GM23338 (cell line): ENCODE measurements around the gene CRP. TPM values are rescaled to one million over a fixed set of nuclear protein-coding genes. Genes with fewer than 3 reads are reported as not detected.

Source experiments
- ATAC-seq: fragments of 200-7000 bp; cut with Tn5 transposase; 3 replicates; pipeline ENCODE4 v1.9.1; 2020
- DNase-seq: peaks from one replicate; pipeline ENCODE4 v3.0.0-alpha.2; 2015; ENCODE audit warnings: low spot score
- H2AFZ ChIP-seq: fragments of 200-600 bp; sonication (generic); 2 replicates; pipeline ENCODE4 v1.8.0; 2016; ENCODE audit warnings: antibody characterized with exemption, mild to moderate bottlenecking, moderate library complexity
- H3F3A ChIP-seq: fragments of 200-600 bp; sonication (generic); replicated peaks from 2 replicates; pipeline ENCODE4 v1.8.0; 2017; ENCODE audit warnings: antibody characterized with exemption, mixed run types, low read depth
- H3K27ac ChIP-seq: fragments of 200-600 bp; sonication (generic); 2 replicates; pipeline ENCODE4 v1.6.1; 2016; ENCODE audit warnings: low read depth
- H3K27me3 ChIP-seq: fragments of 200-600 bp; sonication (generic); 2 replicates; pipeline ENCODE4 v1.8.0; 2016; ENCODE audit warnings: mild to moderate bottlenecking, mixed run types, moderate library complexity; ENCODE audit not compliant: insufficient read depth
- H3K36me3 ChIP-seq: fragments of 200-600 bp; sonication (generic); 2 replicates; pipeline ENCODE4 v1.8.0; 2016; ENCODE audit warnings: mild to moderate bottlenecking; ENCODE audit not compliant: insufficient read depth
- H3K4me1 ChIP-seq: fragments of 200-600 bp; sonication (generic); 2 replicates; pipeline ENCODE4 v1.8.0; 2016; ENCODE audit warnings: mild to moderate bottlenecking, moderate library complexity; ENCODE audit not compliant: insufficient read depth
- H3K4me2 ChIP-seq: fragments of 200-600 bp; sonication (generic); 2 replicates; pipeline ENCODE4 v1.7.1; 2017; ENCODE audit warnings: mixed run types
- H3K4me3 ChIP-seq: fragments of 200-600 bp; sonication (generic); 2 replicates; pipeline ENCODE4 v1.6.1; 2016; ENCODE audit warnings: mixed run types
- H3K79me2 ChIP-seq: fragments of 200-600 bp; sonication (generic); replicated peaks from 2 replicates; pipeline ENCODE4 v1.8.0; 2017; ENCODE audit warnings: mild to moderate bottlenecking; ENCODE audit not compliant: insufficient read depth
- H3K9me2 ChIP-seq: fragments of 200-600 bp; sonication (generic); 2 replicates; pipeline ENCODE4 v1.8.0; 2017; ENCODE audit not compliant: insufficient read depth
- H4K20me1 ChIP-seq: fragments of 200-600 bp; sonication (generic); replicated peaks from 2 replicates; pipeline ENCODE4 v1.8.0; 2017; ENCODE audit warnings: mild to moderate bottlenecking; ENCODE audit not compliant: insufficient read depth
- H3K27ac Mint-ChIP-seq: 2 replicates; pipeline ENCODE4 v1.8.0; 2020; ENCODE audit warnings: inconsistent platforms, mild to moderate bottlenecking, moderate library complexity, mixed read lengths
- H3K27me3 Mint-ChIP-seq: 3 replicates; pipeline ENCODE4 v1.8.0; 2022; ENCODE audit warnings: low read depth, mild to moderate bottlenecking, moderate library complexity, mixed read lengths, inconsistent platforms; ENCODE audit not compliant: insufficient read depth, poor library complexity
- H3K36me3 Mint-ChIP-seq: 3 replicates; pipeline ENCODE4 v1.8.0; 2021; ENCODE audit warnings: low read depth, mild to moderate bottlenecking, inconsistent platforms, moderate library complexity, mixed read lengths
- H3K4me1 Mint-ChIP-seq: 3 replicates; pipeline ENCODE4 v1.8.0; 2020; ENCODE audit warnings: mild to moderate bottlenecking, inconsistent platforms, mixed read lengths
- H3K4me3 Mint-ChIP-seq: 3 replicates; pipeline ENCODE4 v1.8.0; 2021; ENCODE audit warnings: moderate library complexity, mild to moderate bottlenecking, inconsistent platforms, mixed read lengths
- H3K9me3 Mint-ChIP-seq: 3 replicates; pipeline ENCODE4 v1.8.0; 2020; ENCODE audit warnings: moderate library complexity, mild to moderate bottlenecking, inconsistent platforms, mixed read lengths
- CREB1 ChIP-seq: fragments of 250-450 bp; sonication (Bioruptor Pico); IDR thresholded peaks from 2 replicates; pipeline ENCODE4 v1.5.0; 2020; ENCODE audit warnings: low read depth, mild to moderate bottlenecking, moderate library complexity
- CTCF ChIP-seq, 2 experiments: fragments of 200-600 bp in 1 of 2; sonication (generic) in 1 of 2; conservative IDR thresholded peaks; 2 replicates each; pipeline versions ENCODE4 v1.5.1 to v1.6.1; 2016 to 2017; ENCODE audit warnings: antibody characterized with exemption in 2 of 2, low read depth in 2 of 2, mild to moderate bottlenecking in 2 of 2, moderate library complexity in 1 of 2
- ETS1 ChIP-seq: IDR thresholded peaks from 2 replicates; pipeline ENCODE4 v1.6.1; 2016; ENCODE audit warnings: antibody characterized with exemption
- EZH2 ChIP-seq: fragments of 200-600 bp; sonication (generic); IDR thresholded peaks from one replicate; pipeline ENCODE4 v1.8.0; 2017; ENCODE audit warnings: antibody characterized with exemption, mild to moderate bottlenecking, low read depth; ENCODE audit not compliant: unreplicated experiment
- EZH2phosphoT487 ChIP-seq: fragments of 200-600 bp; sonication (generic); IDR thresholded peaks from one replicate; pipeline ENCODE4 v1.8.1; 2018; ENCODE audit warnings: antibody characterized with exemption; ENCODE audit not compliant: unreplicated experiment
- JUNB ChIP-seq: IDR thresholded peaks from one replicate; pipeline ENCODE4 v1.6.1; 2016; ENCODE audit warnings: antibody characterized with exemption; ENCODE audit not compliant: unreplicated experiment
- NANOG ChIP-seq: IDR thresholded peaks from 2 replicates; pipeline ENCODE4 v1.6.1; 2016; ENCODE audit warnings: antibody characterized with exemption, borderline replicate concordance
- POLR2AphosphoS5 ChIP-seq: IDR thresholded peaks from 2 replicates; pipeline ENCODE4 v1.6.1; 2016; ENCODE audit warnings: antibody characterized with exemption, low read depth
- REST ChIP-seq: IDR thresholded peaks from one replicate; pipeline ENCODE4 v1.6.1; 2018; ENCODE audit warnings: antibody characterized with exemption; ENCODE audit not compliant: unreplicated experiment
- STAT1 ChIP-seq: IDR thresholded peaks from one replicate; pipeline ENCODE4 v1.6.1; 2016; ENCODE audit warnings: antibody characterized with exemption; ENCODE audit not compliant: unreplicated experiment
- ZNF114 ChIP-seq: fragments of 250-450 bp; sonication (Bioruptor Pico); IDR thresholded peaks from 2 replicates; pipeline ENCODE4 v1.5.0; 2020; ENCODE audit warnings: mild to moderate bottlenecking, moderate library complexity
- ZNF331 ChIP-seq: fragments of 250-450 bp; sonication (Bioruptor Pico); IDR thresholded peaks from 2 replicates; pipeline ENCODE4 v1.5.0; 2020; ENCODE audit warnings: low read depth, mild to moderate bottlenecking, moderate library complexity
- ZNF462 ChIP-seq: fragments of 250-450 bp; sonication (Bioruptor Pico); IDR thresholded peaks from 2 replicates; pipeline ENCODE4 v1.5.0; 2020; ENCODE audit warnings: mild to moderate bottlenecking, moderate library complexity
- polyA plus RNA-seq: library from polyadenylated mRNA; unstranded; fragments of >200 nt; fragmentation: Nextera tagmentation; extraction: Ambion mirVana; gene quantifications from 2 replicates; pipeline ENCODE4 v1.2.1, GENCODE V29; 2016
- total RNA-seq: library from RNA; depleted of rRNA; stranded (reverse); fragments of >200 nt; shearing (Covaris generic); gene quantifications from 2 replicates; pipeline ENCODE4 v1.2.3, GENCODE V29; 2014

Gene CRP
- total and polyA plus RNA-seq, 2 experiments from 2014 or later, result not detected

GRCh38 chr1:159743651-159744410, 29.4 kb upstream of the CRP start:
- Histone ChIP-seq H3K27me3 (no peaks in the 10 kb centered on the region), H3K4me3 (no peak overlapping the region), H3K4me1 (no peaks in the 10 kb centered on the region), H3K9me2 (no peaks in the 10 kb centered on the region), H2AFZ (no peak overlapping the region), H3K79me2 (no peaks in the 10 kb centered on the region), H3K4me2 (no peak overlapping the region), H3K27ac (no peak overlapping the region), H3F3A (no peaks in the 10 kb centered on the region), H3K36me3 (no peaks in the 10 kb centered on the region), H4K20me1 (no peaks in the 10 kb centered on the region)
- H3K4me3 Mint-ChIP-seq, result no peak overlapping the region
- no peaks in the 10 kb centered on the region for H3K27me3 Mint-ChIP-seq
- DNase-seq (no peak), ATAC-seq (no peak)
- no peaks in the 10 kb centered on the region; the same call in 2 of the 3 replicates for H3K36me3 Mint-ChIP-seq
- TF ChIP-seq POLR2AphosphoS5 (no peak), EZH2phosphoT487 (no peak), NANOG (no peak), STAT1 (no peak), ETS1 (no peak), ZNF114 (CRISPR knock-in tag) (no peak), CTCF (conservative IDR thresholded peaks at IDR 0.05; ENCODE audit: low read depth in 2 of 2) (no peak), ZNF331 (CRISPR knock-in tag) (no peak), ZNF462 (CRISPR knock-in tag) (no peak), REST (no peak), JUNB (no peak), EZH2 (no peak), CREB1 (no peak)
- no peak overlapping the region for H3K27ac Mint-ChIP-seq
- peaks cover 11% of the 10 kb centered on the region; the same call in 2 of the 3 replicates for H3K9me3 Mint-ChIP-seq
- no peaks in the 10 kb centered on the region for H3K4me1 Mint-ChIP-seq
